Posterior vena cava (tissue), 2 donors: ENCODE data around the gene SPECC1. TPM values are rescaled to one million over a fixed set of nuclear protein-coding genes. Genes with fewer than 3 reads are reported as not detected.
"Not testable (repeated sequence)": the region's sequence is repeated elsewhere in the genome, so short reads cannot be mapped to it uniquely, and the experiment has no call there.

Experiments used
- DNase-seq: peaks from one replicate; pipeline ENCODE4 v3.0.0-alpha.2; 2020; ENCODE audit warnings: low spot score
- intact Hi-C, 2 donors: fragments of 100-400 bp; cut with DNase I; formaldehyde crosslinking; loops; one replicate each; pipeline versions ENCODE4 v1.14.1 to v1.14.2; 2022 to 2023
- total RNA-seq, 2 donors: library from RNA; stranded (reverse); fragmentation: NEBNext Ultra II Directional; extraction: Animal tissue kit (Norgen Biotek cat#: 25700); gene quantifications; one replicate each; pipeline ENCODE4 v1.2.1, GENCODE V29; 2021
- donor health status: DM: yes; HTN: yes; CAD: no.
- donor health status: DM: yes; HTN: yes; CAD: no.

SPECC1 gene
- total RNA-seq, 2 donors from 2014 or later: 44.7 to 59.1 TPM

- DNase-seq: no peak
- intact Hi-C loops: loop anchor here in 1 of 2 donors (10.0 kb wide), 1 partner anchor 79 kb away; no protein-coding TSS in a partner anchor
These were observed 226.6 kb downstream of the SPECC1 start for GRCh38 chr17:20235747-20236146.

GRCh38 chr17:20236578-20237227 is 227.5 kb downstream of the SPECC1 start:
- DNase-seq: no peak
- intact Hi-C loops: loop anchor here in 1 of 2 donors (10.0 kb wide), 1 partner anchor 78 kb away; no protein-coding TSS in a partner anchor

GRCh38 chr17:20239776-20240175 is 230.6 kb downstream of the SPECC1 start:
- intact Hi-C loops: loop anchor here (10.0 kb wide), 2 partner anchors 65 to 75 kb away; no protein-coding TSS in a partner anchor
- not testable (repeated sequence) for DNase-seq

- DNase-seq: no peak
- intact Hi-C loops: loop anchor here in 1 of 2 donors (10.0 kb wide), 1 partner anchor 63 kb away; no protein-coding TSS in a partner anchor
These were observed 232.7 kb downstream of the SPECC1 start for GRCh38 chr17:20241855-20242254.

- DNase-seq: no peak
- intact Hi-C loops: loop anchor here in 1 of 2 donors (10.0 kb wide), 1 partner anchor 63 kb away; no protein-coding TSS in a partner anchor
These were observed 233.1 kb downstream of the SPECC1 start for GRCh38 chr17:20242271-20242670.

DNA sequence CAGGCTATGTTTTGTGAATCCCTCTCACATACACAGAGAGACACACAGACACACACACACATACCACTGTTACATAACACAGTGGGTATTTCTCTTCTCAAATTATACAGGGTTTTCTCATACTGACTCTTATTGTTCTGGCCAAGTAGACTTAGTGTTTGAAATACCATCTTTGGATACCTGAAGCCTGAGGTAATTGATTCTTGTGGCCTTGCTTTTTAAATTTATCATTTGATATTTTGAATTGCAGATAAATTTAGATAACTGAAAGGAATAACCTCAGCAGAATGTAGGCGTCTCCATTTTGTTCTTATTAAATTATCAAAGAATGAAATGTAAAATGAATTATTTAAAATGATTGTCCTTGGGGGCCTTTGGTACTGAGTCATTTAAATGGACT is 234.4 kb downstream of the SPECC1 start:
- DNase-seq: no peak
- intact Hi-C loops: loop anchor here in 1 of 2 donors (10.0 kb wide), 1 partner anchor 61 kb away; no protein-coding TSS in a partner anchor

DNA sequence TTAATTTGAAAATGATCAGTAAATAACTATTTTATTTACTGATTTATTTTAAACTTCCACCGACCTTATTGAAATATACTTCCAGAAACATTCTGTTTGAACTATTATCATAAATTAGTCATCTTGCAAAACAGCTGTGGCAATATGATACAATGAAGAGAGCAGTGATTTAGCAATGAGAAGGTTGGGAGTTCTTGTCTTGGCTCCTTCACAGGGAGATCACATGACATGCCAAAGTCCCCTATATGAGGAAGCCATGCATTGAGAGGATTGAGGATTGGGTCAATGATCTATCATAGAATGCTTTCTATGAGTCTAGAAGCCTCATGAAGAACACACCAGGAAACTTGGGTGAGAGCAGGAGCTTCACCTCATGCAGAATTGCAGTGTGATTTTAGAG is 235.5 kb downstream of the SPECC1 start:
- intact Hi-C loops: loop anchor here (5.0 to 10.0 kb wide), 2 partner anchors 60 to 318 kb away; no protein-coding TSS in a partner anchor
- DNase-seq: no peak

DNA sequence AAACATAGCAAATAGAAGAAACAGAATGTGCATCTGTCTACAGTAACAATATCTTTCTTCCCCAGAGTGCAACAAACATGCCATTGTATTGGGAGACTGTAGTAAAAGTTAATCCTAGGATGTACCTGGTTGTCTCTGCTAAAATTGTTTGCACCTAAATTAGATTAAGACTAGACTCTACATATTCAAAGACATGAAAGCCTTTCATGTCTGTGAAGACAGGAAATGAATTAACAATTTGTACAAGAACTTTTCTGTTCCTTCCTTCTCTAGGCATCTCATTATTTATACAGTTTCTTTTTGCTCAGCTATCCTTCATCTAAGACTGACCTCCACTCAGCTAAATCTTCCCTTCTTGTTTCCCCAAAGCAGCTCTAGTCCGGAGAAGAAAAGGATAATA is 237.5 kb downstream of the SPECC1 start:
- DNase-seq: no peak
- intact Hi-C loops: loop anchor here (5.0 to 10.0 kb wide), 2 partner anchors 58 to 316 kb away; no protein-coding TSS in a partner anchor

- DNase-seq: no peak
- intact Hi-C loops: no loop called here
These were observed 244.2 kb downstream of the SPECC1 start for GRCh38 chr17:20253323-20253722.

- intact Hi-C loops: no loop called here
- DNase-seq: no peak
These were observed 245.4 kb downstream of the SPECC1 start for GRCh38 chr17:20254541-20254940.

DNA sequence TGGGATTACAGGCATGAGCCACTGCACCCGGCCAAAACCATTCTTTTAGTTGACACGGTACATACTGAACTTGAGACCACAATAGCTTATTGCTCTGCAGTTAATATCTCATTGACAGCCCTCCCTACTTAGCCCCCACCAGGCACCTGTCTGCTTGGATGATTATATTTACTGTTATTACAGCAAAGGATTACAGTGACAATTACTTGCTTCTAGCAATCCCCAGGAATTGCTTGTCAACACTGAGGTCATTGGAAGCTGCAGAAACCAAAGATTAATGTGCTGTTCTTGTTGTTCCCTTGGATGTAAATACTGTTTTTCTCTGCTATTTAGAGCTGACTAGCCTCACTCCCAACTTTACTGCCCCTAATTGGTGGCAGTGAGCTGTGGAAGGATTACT is 247.0 kb downstream of the SPECC1 start:
- DNase-seq: no peak
- intact Hi-C loops: no loop called here

GRCh38 chr17:20257008-20257407 is 247.8 kb downstream of the SPECC1 start:
- DNase-seq: no peak
- intact Hi-C loops: no loop called here

- intact Hi-C loops: no loop called here
- no peak for DNase-seq
These were observed 248.6 kb downstream of the SPECC1 start for GRCh38 chr17:20257798-20258197.

DNA sequence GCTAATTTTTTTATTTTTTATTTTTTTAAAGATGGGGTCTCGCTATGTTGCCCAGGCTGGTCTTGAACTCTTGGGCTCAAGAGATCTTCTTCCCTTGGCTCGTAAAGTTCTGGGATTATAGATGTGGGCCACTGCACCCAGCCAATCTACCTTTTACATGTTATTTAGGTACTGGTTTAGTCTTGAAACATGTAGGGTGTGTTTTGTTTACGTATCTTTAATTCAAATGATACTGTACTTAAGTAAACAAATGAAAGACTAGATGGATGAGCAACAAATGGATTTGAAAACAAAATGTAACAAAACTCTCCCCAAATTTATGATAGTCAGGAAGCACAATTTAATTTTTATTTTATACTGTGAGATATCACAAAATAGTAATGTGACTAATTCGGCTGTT is 250.5 kb downstream of the SPECC1 start:
- DNase-seq: no peak
- intact Hi-C loops: no loop called here

DNA sequence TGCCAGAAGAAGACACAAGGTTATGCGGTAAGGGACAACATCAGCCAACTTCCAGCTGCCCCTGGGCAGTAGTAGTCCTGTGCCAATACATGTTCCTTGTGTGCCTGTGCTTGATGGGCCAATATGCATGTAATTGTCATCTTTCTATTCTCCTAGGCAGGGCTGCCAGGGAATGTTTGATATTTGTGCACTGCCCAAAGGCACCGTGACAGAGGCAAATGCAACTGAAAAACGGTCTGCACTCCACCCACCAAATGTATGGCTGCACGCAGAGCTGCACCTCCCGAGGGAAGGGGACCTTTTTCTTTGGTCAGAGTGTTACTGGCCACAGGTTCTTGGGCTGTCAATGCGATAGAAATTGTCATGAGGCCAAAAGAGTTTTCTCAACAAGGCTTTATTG is 251.1 kb downstream of the SPECC1 start:
- intact Hi-C loops: no loop called here

GRCh38 chr17:20262226-20263114 is 253.3 kb downstream of the SPECC1 start:
- intact Hi-C loops: no loop called here
- DNase-seq: no peak

More for the DNA sequence above, 251.1 kb downstream of the SPECC1 start:
- no peak for DNase-seq

GRCh38 chr17:20263115-20263433 is 253.9 kb downstream of the SPECC1 start:
- DNase-seq, intact Hi-C loops: not testable (repeated sequence)

- DNase-seq: no peak
These were observed 254.4 kb downstream of the SPECC1 start for GRCh38 chr17:20263595-20263994.

DNA sequence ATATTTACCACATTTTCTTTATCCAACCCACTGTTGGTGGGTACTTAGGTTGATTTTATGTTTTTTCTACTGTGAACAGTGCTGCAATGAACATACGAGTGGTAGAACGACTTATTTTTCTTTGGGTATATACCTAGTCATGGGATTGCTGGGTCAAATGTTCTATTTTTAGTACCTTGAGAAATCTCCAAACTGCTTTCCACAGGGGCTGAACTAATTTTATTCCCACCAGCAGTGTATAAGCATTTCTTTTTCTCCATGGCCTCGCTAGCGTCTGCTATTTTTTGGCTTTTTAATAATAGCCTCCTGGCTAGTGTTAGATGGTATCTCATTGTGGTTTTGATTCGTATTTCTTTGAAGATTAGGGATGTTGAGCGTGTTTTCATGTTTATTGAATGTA is 255.8 kb downstream of the SPECC1 start:
- intact Hi-C loops: loop anchor here in 1 of 2 donors (5.0 kb wide), 1 partner anchor 1137 kb away; no protein-coding TSS in a partner anchor
- DNase-seq: no peak

More at GRCh38 chr17:20263595-20263994, 254.4 kb downstream of the SPECC1 start:
- intact Hi-C loops: no loop called here
